ENCODE measurements around the gene VWC2L.

DNA sequence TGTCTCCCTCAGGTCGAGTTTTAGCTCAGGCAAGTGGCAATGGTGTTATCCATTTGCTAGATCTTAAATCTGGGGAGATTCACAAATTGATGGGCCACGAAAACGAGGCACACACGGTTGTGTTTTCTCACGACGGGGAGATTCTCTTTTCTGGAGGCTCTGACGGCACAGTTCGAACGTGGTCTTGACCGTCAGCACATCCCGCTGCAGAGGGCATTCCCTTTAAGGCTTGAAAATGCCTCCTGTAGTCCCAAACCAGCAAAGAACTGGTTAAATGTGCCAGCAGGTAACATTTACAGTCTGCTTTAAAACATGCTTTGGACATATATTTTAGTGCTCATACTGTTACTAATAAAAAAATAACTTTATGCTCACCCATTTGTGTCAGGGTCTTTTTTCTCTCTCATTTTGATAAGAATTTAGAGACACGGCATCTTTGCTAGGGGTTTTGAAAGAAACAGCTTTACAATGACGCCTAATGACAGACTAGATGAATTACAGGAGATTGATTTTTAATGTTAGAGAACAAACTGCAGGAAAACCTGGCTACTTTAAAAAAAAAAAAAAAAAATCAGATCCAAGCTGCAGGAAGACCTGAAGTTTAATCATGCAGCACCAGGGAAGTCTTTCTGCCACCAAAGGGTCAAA, 602 bp upstream of the VWC2L start:
- TF ChIP-seq, protein P1, sequence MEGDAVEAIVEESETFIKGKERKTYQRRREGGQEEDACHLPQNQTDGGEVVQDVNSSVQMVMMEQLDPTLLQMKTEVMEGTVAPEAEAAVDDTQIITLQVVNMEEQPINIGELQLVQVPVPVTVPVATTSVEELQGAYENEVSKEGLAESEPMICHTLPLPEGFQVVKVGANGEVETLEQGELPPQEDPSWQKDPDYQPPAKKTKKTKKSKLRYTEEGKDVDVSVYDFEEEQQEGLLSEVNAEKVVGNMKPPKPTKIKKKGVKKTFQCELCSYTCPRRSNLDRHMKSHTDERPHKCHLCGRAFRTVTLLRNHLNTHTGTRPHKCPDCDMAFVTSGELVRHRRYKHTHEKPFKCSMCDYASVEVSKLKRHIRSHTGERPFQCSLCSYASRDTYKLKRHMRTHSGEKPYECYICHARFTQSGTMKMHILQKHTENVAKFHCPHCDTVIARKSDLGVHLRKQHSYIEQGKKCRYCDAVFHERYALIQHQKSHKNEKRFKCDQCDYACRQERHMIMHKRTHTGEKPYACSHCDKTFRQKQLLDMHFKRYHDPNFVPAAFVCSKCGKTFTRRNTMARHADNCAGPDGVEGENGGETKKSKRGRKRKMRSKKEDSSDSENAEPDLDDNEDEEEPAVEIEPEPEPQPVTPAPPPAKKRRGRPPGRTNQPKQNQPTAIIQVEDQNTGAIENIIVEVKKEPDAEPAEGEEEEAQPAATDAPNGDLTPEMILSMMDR (IDR thresholded peaks at IDR 0.05; ENCODE audit: extremely low read depth in 1 of 2, insufficient read depth in 1 of 2, low read depth in 1 of 2, low read length in 2 of 2): no peak
- TF ChIP-seq POLR2A (IDR thresholded peaks at IDR 0.05; ENCODE audit: low read depth, low read length) (no peak), POLR2AphosphoS5 (IDR thresholded peaks at IDR 0.05; ENCODE audit: insufficient read depth, low read depth, low read length) (no peak), EZH2 (IDR thresholded peaks at IDR 0.05; ENCODE audit: borderline replicate concordance, low read depth, low read length, severe bottlenecking) (no peak), FOS (IDR thresholded peaks at IDR 0.05; ENCODE audit: borderline replicate concordance, insufficient read depth, low read length) (no peak), JUN (IDR thresholded peaks at IDR 0.05; ENCODE audit: borderline replicate concordance, insufficient read depth, insufficient read length, low read depth) (no peak), GATA2 (IDR thresholded peaks at IDR 0.05; ENCODE audit: insufficient read depth, insufficient read length, low read depth, low read length) (no peak)
- TF ChIP-seq, protein P2, sequence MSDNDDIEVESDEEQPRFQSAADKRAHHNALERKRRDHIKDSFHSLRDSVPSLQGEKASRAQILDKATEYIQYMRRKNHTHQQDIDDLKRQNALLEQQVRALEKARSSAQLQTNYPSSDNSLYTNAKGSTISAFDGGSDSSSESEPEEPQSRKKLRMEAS (IDR thresholded peaks at IDR 0.05; ENCODE audit: insufficient read depth, insufficient read length): no peak
